ENCODE data around the gene EPYC. TPM values are rescaled to one million over a fixed set of nuclear protein-coding genes. Genes with fewer than 3 reads are reported as not detected.

Gene EPYC
- total RNA-seq, 4 donors from 2014 or later: not detected

GRCh38 chr12:90936230-90937005 lies 68.4 kb downstream of the EPYC start:
- no peak for DNase-seq (ENCODE audit: low spot score in 2 of 2)

DNA sequence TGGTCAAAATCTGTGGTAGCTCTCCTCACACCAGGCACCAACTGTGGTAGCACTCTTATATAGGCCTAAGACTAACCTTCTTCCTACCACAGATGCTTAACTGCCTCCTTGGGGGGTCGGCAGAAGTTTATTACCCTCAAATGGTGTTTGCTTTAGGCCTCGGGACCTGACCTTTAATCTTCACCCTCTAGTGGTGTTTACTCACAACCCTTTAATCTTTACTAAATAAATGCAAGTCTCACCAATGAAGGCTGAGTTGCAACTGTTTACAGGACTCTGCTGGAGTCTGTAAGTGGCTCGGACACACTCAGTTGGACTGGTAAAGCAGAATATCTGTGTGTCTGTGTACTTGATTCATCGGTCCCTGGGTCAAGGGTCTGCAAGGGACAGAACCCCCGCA lies 79.2 kb downstream of the EPYC start:
- WGBS, 2 donors: 54 to 60% methylated on average over 5 of the region's 5 CpGs
- no peak for TF ChIP-seq EP300 (IDR thresholded peaks at IDR 0.05)

More at GRCh38 chr12:90936230-90937005, 68.4 kb downstream of the EPYC start:
- no peaks in the 10 kb centered on the region for H3K36me3 ChIP-seq
- no peaks in the 10 kb centered on the region for H3K4me1 ChIP-seq
- H3K27ac ChIP-seq: no peak overlapping the region
- H3K9me3 ChIP-seq: no peaks in the 10 kb centered on the region
- H3K27me3 ChIP-seq: no peaks in the 10 kb centered on the region
- H3K4me3 ChIP-seq: no peak overlapping the region
- 83 to 92% methylated on average over 2 to 5 of the region's 5 CpGs for WGBS, 2 donors
- TF ChIP-seq POLR2A (IDR thresholded peaks at IDR 0.05) (no peak), CTCF (IDR thresholded peaks at IDR 0.05) (no peak), EP300 (IDR thresholded peaks at IDR 0.05) (no peak)

GRCh38 chr12:90924406-90924805 lies 80.4 kb downstream of the EPYC start:
- no peaks in the 10 kb centered on the region for H3K4me1 ChIP-seq
- H3K27ac ChIP-seq: no peak overlapping the region
- H3K36me3 ChIP-seq: no peaks in the 10 kb centered on the region
- 42 to 56% methylated on average over 1 of the region's 1 CpG for WGBS, 2 donors
- no peaks in the 10 kb centered on the region for H3K27me3 ChIP-seq
- no peak overlapping the region for H3K4me3 ChIP-seq
- peaks cover 0 to 10% (median under 1%) of the 10 kb centered on the region in 4 donors for H3K9me3 ChIP-seq
- TF ChIP-seq EP300 (IDR thresholded peaks at IDR 0.05) (no peak), CTCF (IDR thresholded peaks at IDR 0.05) (no peak), POLR2A (IDR thresholded peaks at IDR 0.05) (no peak)
- no peak for DNase-seq (ENCODE audit: low spot score in 2 of 2)

More for the DNA sequence above, 79.2 kb downstream of the EPYC start:
- Histone ChIP-seq H3K36me3 (no peaks in the 10 kb centered on the region), H3K27ac (no peak overlapping the region), H3K4me1 (no peaks in the 10 kb centered on the region), H3K4me3 (no peak overlapping the region), H3K27me3 (no peaks in the 10 kb centered on the region), H3K9me3 (peaks cover 0 to 21% (median 3%) of the 10 kb centered on the region in 4 donors)
- no peak for DNase-seq (ENCODE audit: low spot score in 2 of 2)

- TF ChIP-seq POLR2A (IDR thresholded peaks at IDR 0.05) (no peak), CTCF (IDR thresholded peaks at IDR 0.05) (no peak), EP300 (IDR thresholded peaks at IDR 0.05) (no peak)
- Histone ChIP-seq H3K27ac (no peak overlapping the region), H3K4me3 (no peak overlapping the region), H3K4me1 (no peaks in the 10 kb centered on the region), H3K9me3 (no peaks in the 10 kb centered on the region), H3K27me3 (no peaks in the 10 kb centered on the region), H3K36me3 (no peaks in the 10 kb centered on the region)
- no peak for DNase-seq (ENCODE audit: low spot score in 2 of 2)
Observed at GRCh38 chr12:90922145-90922627, 82.6 kb downstream of the EPYC start.

GRCh38 chr12:90921536-90921935 lies 83.2 kb downstream of the EPYC start:
- 95 to 96% methylated on average over 1 of the region's 1 CpG for WGBS, 2 donors
- DNase-seq (ENCODE audit: low spot score in 2 of 2): no peak
- TF ChIP-seq POLR2A (IDR thresholded peaks at IDR 0.05) (no peak), CTCF (IDR thresholded peaks at IDR 0.05) (no peak), EP300 (IDR thresholded peaks at IDR 0.05) (no peak)
- Histone ChIP-seq H3K4me3 (no peak overlapping the region), H3K36me3 (no peaks in the 10 kb centered on the region), H3K27me3 (no peaks in the 10 kb centered on the region), H3K27ac (no peak overlapping the region), H3K4me1 (no peaks in the 10 kb centered on the region), H3K9me3 (no peaks in the 10 kb centered on the region)
